ENCODE measurements around the gene ZDHHC12.

GRCh38 chr9:128771745-128772519 is 48.0 kb upstream of the ZDHHC12 start, which contains the start of gene ZER1:
- TF ChIP-seq POLR2A (IDR thresholded peaks at IDR 0.05) (no peak), CTCF (IDR thresholded peaks at IDR 0.05) (peak in 1 of 3 experiments; percentile 23)

Measured in testis (tissue), 2 donors.